SJSA1 (cell line): Measurements from ENCODE around the gene ZC3H7B. TPM values are rescaled to one million over a fixed set of nuclear protein-coding genes. Genes with fewer than 3 reads are reported as not detected.
A peak's percentile ranks its signal among the peaks of the same experiment; 100 is the strongest.
"Not testable (repeated sequence)": the region's sequence is repeated elsewhere in the genome, so short reads cannot be mapped to it uniquely, and the experiment has no call there.

Experiments
- DNase-seq, 2 experiments: peaks; one replicate each; pipeline ENCODE4 v3.0.0-alpha.2; 2015 to 2020; ENCODE audit warnings: low spot score in 2 of 2, low read depth in 1 of 2
- H3K27ac ChIP-seq: fragments of 250-450 bp; sonication (Bioruptor Pico); 2 replicates; pipeline ENCODE4 v1.5.1; 2020; ENCODE audit warnings: mild to moderate bottlenecking, moderate library complexity
- H3K27me3 ChIP-seq: fragments of 250-450 bp; sonication (Bioruptor Pico); replicated peaks from 2 replicates; pipeline ENCODE4 v1.5.1; 2020; ENCODE audit warnings: mild to moderate bottlenecking, moderate library complexity
- H3K36me3 ChIP-seq: fragments of 250-450 bp; sonication (Bioruptor Pico); 2 replicates; pipeline ENCODE4 v1.5.1; 2020; ENCODE audit warnings: mild to moderate bottlenecking
- H3K4me1 ChIP-seq: fragments of 250-450 bp; sonication (Bioruptor Pico); replicated peaks from 2 replicates; pipeline ENCODE4 v1.6.1; 2021; ENCODE audit warnings: mild to moderate bottlenecking
- H3K4me3 ChIP-seq: fragments of 250-450 bp; sonication (Bioruptor Pico); 2 replicates; pipeline ENCODE4 v1.5.1; 2020; ENCODE audit warnings: mild to moderate bottlenecking
- H3K9me3 ChIP-seq: fragments of 250-450 bp; sonication (Bioruptor Pico); replicated peaks from 2 replicates; pipeline ENCODE4 v1.5.1; 2020; ENCODE audit warnings: mild to moderate bottlenecking
- total RNA-seq: library from RNA; depleted of rRNA; stranded (reverse); fragments of >200 nt; shearing (Covaris generic); gene quantifications from 2 replicates; pipeline ENCODE4 v1.2.3, GENCODE V29; 2014; rRNA removed

Gene ZC3H7B
- total RNA-seq, 1 experiment from 2014 or later, result 72.2 TPM

DNA sequence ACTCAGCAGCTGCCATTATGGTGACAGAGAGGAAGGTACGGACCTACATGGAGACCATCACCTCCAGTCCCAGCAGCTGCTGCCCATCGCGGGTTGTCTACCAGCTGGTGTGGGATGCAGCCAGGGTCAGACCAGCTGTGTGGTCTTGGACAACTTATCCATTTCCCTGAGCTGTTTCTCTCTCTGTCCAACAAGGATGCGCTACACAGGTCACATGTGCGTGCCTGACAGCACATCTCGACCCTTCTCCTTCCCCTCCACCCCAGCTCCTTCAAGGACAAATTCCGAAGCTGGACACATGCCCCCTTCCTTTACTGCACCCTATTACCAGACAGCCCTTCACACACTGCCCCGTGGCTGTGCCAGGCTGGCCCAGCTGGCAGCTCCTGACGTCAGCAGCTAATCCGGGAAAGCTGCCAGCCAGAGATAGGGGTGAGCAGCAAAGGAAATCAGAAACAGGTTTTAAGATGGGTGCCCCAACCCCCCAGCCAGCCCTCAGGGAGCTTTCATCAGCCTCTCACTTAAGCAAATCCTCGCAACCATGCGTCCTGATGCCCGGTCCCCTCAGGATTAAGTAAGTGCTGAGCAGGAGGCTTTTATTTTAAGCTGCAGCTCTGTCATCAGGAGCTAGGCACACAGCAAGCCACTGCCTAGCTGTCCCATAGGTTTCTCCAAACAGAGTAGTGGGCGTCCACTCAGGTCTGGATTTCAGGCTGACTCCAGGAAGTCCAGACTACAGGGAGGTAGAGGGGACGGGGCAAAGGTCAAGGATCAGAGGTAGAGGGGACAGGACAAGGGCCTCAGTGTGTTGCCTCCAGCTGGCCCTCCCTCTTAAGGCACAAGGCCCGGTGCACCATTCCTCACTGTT is 100.7 kb downstream of the ZC3H7B start:
- Histone ChIP-seq H3K27me3 (no peaks in the 10 kb centered on the region), H3K9me3 (no peaks in the 10 kb centered on the region), H3K36me3 (peaks cover 6% of the 10 kb centered on the region), H3K4me1 (peaks cover 14% of the 10 kb centered on the region), H3K4me3 (no peak overlapping the region), H3K27ac (no peak overlapping the region)
- DNase-seq, result peak in 1 of 2 experiments; percentile 34

DNA sequence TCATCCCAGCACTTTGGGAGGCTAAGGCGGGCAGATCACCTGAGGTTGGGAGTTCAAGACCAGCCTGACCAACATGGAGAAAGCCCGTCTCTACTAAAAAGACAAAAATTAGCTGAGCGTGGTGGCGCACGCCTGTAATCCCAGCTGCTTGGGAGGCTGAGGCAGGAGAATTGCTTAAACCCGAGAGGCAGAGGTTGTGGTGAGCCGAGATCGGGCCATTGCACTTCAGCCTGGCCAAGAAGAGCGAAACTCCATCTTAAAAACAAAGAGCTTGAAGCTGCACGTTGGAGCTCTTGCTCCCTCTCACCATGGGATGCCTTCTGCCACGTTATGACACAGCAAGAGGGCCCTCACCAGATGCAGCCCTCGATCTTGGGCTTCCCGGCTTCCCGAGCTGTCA is 101.5 kb downstream of the ZC3H7B start:
- H3K36me3 ChIP-seq, H3K27ac ChIP-seq, H3K9me3 ChIP-seq, DNase-seq, H3K27me3 ChIP-seq, H3K4me3 ChIP-seq: not testable (repeated sequence)
- peaks cover 14% of the 10 kb centered on the region for H3K4me1 ChIP-seq

DNA sequence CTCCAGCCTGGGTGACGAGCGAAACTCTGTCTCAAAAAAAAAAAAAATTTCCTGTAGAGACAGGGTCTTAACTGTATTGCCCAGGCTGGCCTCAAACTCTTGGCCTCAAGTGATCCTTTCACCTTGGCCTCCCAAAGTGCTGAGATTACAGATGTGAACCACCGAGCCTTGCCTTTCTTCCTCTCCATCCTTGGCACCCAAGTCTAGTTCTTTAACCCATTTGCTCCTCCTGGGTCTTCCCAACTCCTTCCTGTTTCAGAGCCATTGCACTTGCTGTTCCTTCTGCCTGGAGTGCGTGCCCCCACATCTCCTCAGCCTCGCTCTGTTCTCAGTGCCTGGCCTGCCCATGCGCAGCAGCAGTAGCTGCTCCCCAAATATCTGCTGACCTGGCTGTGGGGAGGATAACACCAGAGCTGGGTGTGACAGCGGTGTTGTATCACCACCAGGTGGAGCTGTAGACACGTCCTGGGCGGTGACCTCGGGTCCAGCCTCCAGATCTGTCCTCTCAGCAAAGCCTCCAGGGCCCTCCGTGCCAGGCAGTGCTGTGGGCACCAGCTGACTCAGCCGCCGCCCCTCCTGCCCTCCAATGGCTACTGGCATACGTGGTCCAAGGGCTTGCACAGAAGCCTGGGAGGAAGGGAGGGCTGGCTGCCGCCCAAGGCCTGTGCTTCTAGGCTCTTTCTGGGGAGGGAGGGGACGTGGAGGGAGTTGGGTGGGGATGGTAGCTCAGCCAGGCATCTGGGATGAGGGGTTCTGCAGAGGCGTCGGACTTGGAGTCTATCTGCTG is 102.4 kb downstream of the ZC3H7B start:
- no peaks in the 10 kb centered on the region for H3K9me3 ChIP-seq
- no peaks in the 10 kb centered on the region for H3K27me3 ChIP-seq
- H3K4me1 ChIP-seq, result peaks cover 14% of the 10 kb centered on the region
- H3K27ac ChIP-seq, result no peak overlapping the region
- H3K36me3 ChIP-seq, result no peaks in the 10 kb centered on the region
- H3K4me3 ChIP-seq, result no peak overlapping the region
- DNase-seq, result peak; percentile 73 to 93

DNA sequence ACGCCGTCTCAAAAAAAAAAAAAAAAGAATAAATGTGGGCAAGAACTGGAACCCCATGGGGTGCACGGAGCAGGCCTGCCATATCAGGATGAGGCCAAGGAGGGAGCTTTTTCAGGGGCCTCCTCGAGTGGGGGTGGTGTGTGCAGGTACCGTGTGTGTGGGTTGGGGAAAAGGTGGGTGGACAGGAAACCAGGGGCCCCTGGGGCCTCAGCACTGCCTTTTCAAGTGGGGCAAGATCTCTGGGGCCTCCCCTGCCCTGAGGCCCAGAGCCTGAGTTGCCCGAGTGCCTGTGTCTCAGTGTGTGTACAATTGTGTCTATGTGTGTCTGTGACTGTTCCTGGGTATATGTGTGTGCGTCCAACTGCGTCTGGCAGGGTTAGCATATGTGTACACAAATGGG is 104.3 kb downstream of the ZC3H7B start:
- no peaks in the 10 kb centered on the region for H3K27me3 ChIP-seq
- no peak overlapping the region for H3K4me3 ChIP-seq
- DNase-seq, result no peak
- H3K4me1 ChIP-seq, result peaks cover 14% of the 10 kb centered on the region
- H3K27ac ChIP-seq, result no peak overlapping the region
- no peaks in the 10 kb centered on the region for H3K36me3 ChIP-seq
- H3K9me3 ChIP-seq, result no peaks in the 10 kb centered on the region

DNA sequence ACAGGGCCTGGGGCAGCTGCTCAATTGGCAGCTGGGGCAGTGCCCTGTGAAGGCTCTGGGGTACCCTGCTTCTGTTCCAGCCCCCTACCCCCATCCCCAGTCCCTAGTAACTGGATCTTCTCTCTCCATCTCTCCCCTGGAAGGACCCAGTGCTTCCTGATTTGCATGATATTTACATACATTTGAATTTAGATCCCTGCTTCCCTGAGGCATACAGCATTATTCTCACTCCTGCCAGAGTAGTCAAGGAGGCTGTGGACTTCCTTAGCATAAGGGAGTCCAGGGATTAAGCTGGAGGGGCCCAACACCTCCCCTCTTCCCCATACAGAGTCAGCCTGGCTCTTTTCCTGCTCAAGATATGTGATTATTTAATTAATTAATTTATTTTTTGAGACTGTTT is 105.1 kb downstream of the ZC3H7B start:
- Histone ChIP-seq H3K27me3 (no peaks in the 10 kb centered on the region), H3K27ac (no peak overlapping the region), H3K9me3 (no peaks in the 10 kb centered on the region), H3K4me1 (peaks cover 14% of the 10 kb centered on the region), H3K4me3 (no peak overlapping the region), H3K36me3 (no peaks in the 10 kb centered on the region)
- no peak for DNase-seq

DNA sequence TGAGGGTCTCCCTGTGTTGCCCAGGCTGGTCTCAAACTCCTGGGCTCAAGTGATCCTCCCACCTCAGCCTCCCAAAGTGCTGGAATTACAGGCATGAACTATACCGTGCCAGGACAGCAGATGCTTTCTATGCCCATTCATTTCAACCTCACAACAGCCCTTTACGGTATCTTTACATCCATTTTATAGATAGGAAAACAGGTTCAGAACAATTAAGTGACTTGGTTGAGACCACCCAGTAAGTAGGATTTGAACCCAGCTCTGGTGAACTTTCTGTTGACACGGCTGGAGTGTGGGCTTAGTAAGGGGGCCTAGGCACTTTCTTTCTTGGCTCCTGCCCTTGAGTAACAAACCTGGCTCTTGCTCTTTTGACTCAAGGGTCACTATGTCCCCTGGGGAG is 106.1 kb downstream of the ZC3H7B start:
- no peak for DNase-seq
- H3K9me3 ChIP-seq, result no peaks in the 10 kb centered on the region
- H3K4me3 ChIP-seq, result no peak overlapping the region
- peaks cover 10% of the 10 kb centered on the region for H3K4me1 ChIP-seq
- H3K27ac ChIP-seq, result no peak overlapping the region
- no peaks in the 10 kb centered on the region for H3K27me3 ChIP-seq
- H3K36me3 ChIP-seq, result 0 out of 2 replicates have a peak, but pooled peaks cover under 1% of the 10 kb centered on the region

DNA sequence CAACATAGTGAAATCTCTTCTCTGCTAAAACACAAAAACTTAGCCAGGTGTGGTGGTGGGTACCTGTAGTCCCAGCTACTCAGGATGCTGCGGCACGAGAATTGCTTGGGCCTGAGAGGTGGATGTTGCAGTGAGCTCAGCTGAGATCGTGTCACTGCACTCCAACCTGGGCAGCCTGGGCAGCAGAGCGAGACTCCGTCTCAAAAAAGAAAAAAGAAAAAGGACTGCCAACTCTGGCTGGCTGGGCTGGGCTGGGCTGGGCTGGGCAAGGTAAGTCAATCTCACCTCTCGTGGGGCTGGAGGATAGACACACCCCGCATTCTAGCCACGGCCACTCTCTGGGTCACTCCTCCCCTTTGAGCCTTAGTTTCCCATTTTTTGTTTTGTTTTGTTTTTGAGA is 107.3 kb downstream of the ZC3H7B start:
- H3K27me3 ChIP-seq, result no peaks in the 10 kb centered on the region

More for the DNA sequence above, 107.3 kb downstream of the ZC3H7B start:
- Histone ChIP-seq H3K27ac (no peak overlapping the region), H3K4me3 (no peak overlapping the region), H3K4me1 (peaks cover 15% of the 10 kb centered on the region), H3K36me3 (peaks cover 8% of the 10 kb centered on the region; the same call in 1 of the 2 replicates), H3K9me3 (no peaks in the 10 kb centered on the region)
- no peak for DNase-seq

Other genes starting within 250 kb of the ZC3H7B start
- 17.2 and 24.5 TPM in 2 replicates for gene EP300, start 208.9 kb upstream of the ZC3H7B start, total RNA-seq
- gene L3MBTL2, start 96.2 kb upstream of the ZC3H7B start, total RNA-seq, result 23.7 and 25.8 TPM in 2 replicates
- 0.11 TPM in 1 of 2 replicates, not detected in the other for gene CHADL, start 60.6 kb upstream of the ZC3H7B start, total RNA-seq
- 172 and 201 TPM in 2 replicates for gene RANGAP1, start 15.3 kb upstream of the ZC3H7B start, total RNA-seq
- gene TEF, start 80.4 kb downstream of the ZC3H7B start, total RNA-seq, result 7.4 and 9.4 TPM in 2 replicates
- gene TOB2, start 145.3 kb downstream of the ZC3H7B start, total RNA-seq, result 13.0 and 17.9 TPM in 2 replicates
- 80.7 and 87.9 TPM in 2 replicates for gene PHF5A, start 167.2 kb downstream of the ZC3H7B start, total RNA-seq
- 48.1 and 71.1 TPM in 2 replicates for gene ACO2, start 167.6 kb downstream of the ZC3H7B start, total RNA-seq
- 14.8 and 16.6 TPM in 2 replicates for gene POLR3H, start 242.9 kb downstream of the ZC3H7B start, total RNA-seq